ENCODE data around the gene ZNF226. TPM values are rescaled to one million over a fixed set of nuclear protein-coding genes. Genes with fewer than 3 reads are reported as not detected.

The ZNF226 gene
- total and polyA plus RNA-seq, 11 donors = 12.2 to 29.2 (median 20.6) TPM

GRCh38 chr19:44141191-44142058 lies 23.5 kb upstream of the ZNF226 start, which contains the start of gene ZNF234:
TSS of gene ZNF234 (plus strand) at chr19:44141554. CDS start at chr19:44144633, 3,079 bp downstream.
- H3K27ac ChIP-seq = peak within 1 kb of the TSS; percentile 61 to 90 (median 84)
- TF ChIP-seq CTCF (IDR thresholded peaks at IDR 0.05) = peak in 2 of 12 donors; percentile 8 to 17
- TF ChIP-seq POLR2A (IDR thresholded peaks at IDR 0.05) = peak in 1 of 2 donors; percentile 54
- peak within 1 kb of the TSS; percentile 62 to 98 (median 89) for H3K4me3 ChIP-seq
- no peaks in the 10 kb centered on the region for H3K9me3 ChIP-seq
- H3K4me1 ChIP-seq = peaks cover 0 to 19% (median 12%) of the 10 kb centered on the region in 12 donors
- DNase-seq (peak; percentile 85 to 91 (median 90)), ATAC-seq (peak; percentile 93 to 99 (median 98))
- 0 to 1% (median 1%) methylated on average over 45 to 52 of the region's 52 CpGs for WGBS, 4 donors
- H3K36me3 ChIP-seq = peaks cover 0 to 26% (median 23%) of the 10 kb centered on the region in 9 donors
- no peaks in the 10 kb centered on the region for H3K27me3 ChIP-seq
- intact Hi-C loops (cut with DNase I) = loop anchor here in 3 of 10 donors (1.0 to 2.0 kb wide), 5 partner anchors 23 to 65 kb away; partner anchors contain the start of genes ZNF225 (in 2 of the 3) and ZNF226 (in 1 of the 3)

GRCh38 chr19:44142059-44142433 lies 22.9 kb upstream of the ZNF226 start:
- no peaks in the 10 kb centered on the region for H3K9me3 ChIP-seq
- no peak for TF ChIP-seq POLR2A (IDR thresholded peaks at IDR 0.05)
- no peak for TF ChIP-seq CTCF (IDR thresholded peaks at IDR 0.05)
- DNase-seq (peak in 1 of 5 donors; percentile 26), ATAC-seq (peak; percentile 16 to 40 (median 26))
- peak overlapping the region; percentile 62 to 98 (median 89) for H3K4me3 ChIP-seq
- H3K27ac ChIP-seq = peak overlapping the region in 10 of 12 donors; percentile 78 to 90 (median 84)
- WGBS, 4 donors = 0 to 4% (median 3%) methylated on average over 13 of the region's 13 CpGs
- H3K4me1 ChIP-seq = peaks cover 0 to 19% (median 12%) of the 10 kb centered on the region in 12 donors
- peaks cover 0 to 32% (median 25%) of the 10 kb centered on the region in 9 donors for H3K36me3 ChIP-seq
- intact Hi-C loops (cut with DNase I) = no loop called here
- H3K27me3 ChIP-seq = no peaks in the 10 kb centered on the region

GRCh38 chr19:44149776-44150175 lies 15.1 kb upstream of the ZNF226 start:
- no peak for DNase-seq
- WGBS, 4 donors = 56 to 77% (median 71%) methylated on average over 4 of the region's 4 CpGs
- Histone ChIP-seq H3K27ac (peak overlapping the region in 8 of 12 donors; percentile 0 to 33 (median 22)), H3K36me3 (peaks cover 0 to 100% (median 95%) of the 10 kb centered on the region in 9 donors), H3K4me1 (peaks cover 0 to 22% (median 0%) of the 10 kb centered on the region in 12 donors), H3K4me3 (no peak overlapping the region), H3K9me3 (peaks cover 0 to 33% (median 7%) of the 10 kb centered on the region in 12 donors), H3K27me3 (no peaks in the 10 kb centered on the region)
- ATAC-seq = peak in 3 of 4 donors; percentile 45 to 73 (median 51)
- intact Hi-C loops (cut with DNase I) = no loop called here
- no peak for TF ChIP-seq POLR2A (IDR thresholded peaks at IDR 0.05)
- TF ChIP-seq CTCF (IDR thresholded peaks at IDR 0.05) = no peak

GRCh38 chr19:44151491-44151890 lies 13.4 kb upstream of the ZNF226 start:
- peaks cover 0 to 22% (median 0%) of the 10 kb centered on the region in 12 donors for H3K4me1 ChIP-seq
- H3K27me3 ChIP-seq = no peaks in the 10 kb centered on the region
- no peak overlapping the region for H3K27ac ChIP-seq
- no peak overlapping the region for H3K4me3 ChIP-seq
- no peak for DNase-seq
- peaks cover 0 to 50% (median 23%) of the 10 kb centered on the region in 12 donors for H3K9me3 ChIP-seq
- H3K36me3 ChIP-seq = peaks cover 8 to 100% (median 96%) of the 10 kb centered on the region in 9 donors
- TF ChIP-seq CTCF (IDR thresholded peaks at IDR 0.05) (no peak), POLR2A (IDR thresholded peaks at IDR 0.05) (no peak)
- peak in 3 of 4 donors; percentile 41 to 51 (median 44) for ATAC-seq
- 51 to 72% (median 57%) methylated on average over 5 of the region's 5 CpGs for WGBS, 4 donors
- intact Hi-C loops (cut with DNase I) = no loop called here

Measured in heart left ventricle (tissue), 16 donors.